Fibroblast of lung (primary cell): Measurements from ENCODE around the gene USH2A. TPM values are rescaled to one million over a fixed set of nuclear protein-coding genes. Genes with fewer than 3 reads are reported as not detected.
A peak's percentile ranks its signal among the peaks of the same experiment; 100 is the strongest.

Experiments used
- DNase-seq, 2 donors: peaks; one replicate each; pipeline versions ENCODE4 v3.0.0 to v3.0.0-alpha.2; 2010; ENCODE audit warnings: low read depth in 2 of 2
- H2AFZ ChIP-seq: 2 replicates; pipeline ENCODE4 v1.5.1; 2012; ENCODE audit warnings: low read length, control low read depth, inconsistent platforms
- H3K27ac ChIP-seq: 2 replicates; pipeline ENCODE4 v1.5.1; 2011; ENCODE audit warnings: low read length, control low read depth; ENCODE audit not compliant: insufficient read depth
- H3K27me3 ChIP-seq: 2 replicates; pipeline ENCODE4 v1.5.1; 2011; ENCODE audit warnings: mild to moderate bottlenecking, low read length; ENCODE audit not compliant: control insufficient read depth, insufficient read depth
- H3K36me3 ChIP-seq: 2 replicates; pipeline ENCODE4 v1.5.1; 2011; ENCODE audit warnings: low read length; ENCODE audit not compliant: control insufficient read depth, insufficient read depth
- H3K4me1 ChIP-seq: 2 replicates; pipeline ENCODE4 v1.5.1; 2011; ENCODE audit warnings: low read length; ENCODE audit not compliant: control insufficient read depth, insufficient read depth; ENCODE audit errors: extremely low read depth
- H3K4me2 ChIP-seq: 2 replicates; pipeline ENCODE4 v1.5.1; 2011; ENCODE audit warnings: low read length, control low read depth; ENCODE audit not compliant: insufficient read depth; ENCODE audit errors: extremely low read depth
- H3K4me3 ChIP-seq, 4 experiments: fragments of 200-600 bp in 1 of 4; sonication (generic) in 1 of 4; replicated peaks in 1 of 4; 2 replicates each; pipeline ENCODE4 v1.5.1; 2011 to 2016; ENCODE audit warnings: low read length in 4 of 4, low read depth in 3 of 4, mild to moderate bottlenecking in 3 of 4, control low read depth in 2 of 4, inconsistent platforms in 1 of 4, mixed read lengths in 1 of 4; ENCODE audit not compliant: insufficient read depth in 1 of 4; ENCODE audit errors: control extremely low read depth in 1 of 4
- H3K79me2 ChIP-seq: 2 replicates; pipeline ENCODE4 v1.5.1; 2012; ENCODE audit warnings: mild to moderate bottlenecking, low read length, inconsistent platforms; ENCODE audit not compliant: control insufficient read depth, insufficient read depth
- H3K9ac ChIP-seq: 2 replicates; pipeline ENCODE4 v1.5.1; 2011; ENCODE audit warnings: mild to moderate bottlenecking, low read length, control low read depth; ENCODE audit not compliant: insufficient read depth
- H3K9me3 ChIP-seq: 2 replicates; pipeline ENCODE4 v1.5.1; 2012; ENCODE audit warnings: low read depth, low read length; ENCODE audit not compliant: control insufficient read depth, insufficient read depth
- H4K20me1 ChIP-seq: 2 replicates; pipeline ENCODE4 v1.5.1; 2011; ENCODE audit warnings: low read length; ENCODE audit not compliant: control insufficient read depth, insufficient read depth; ENCODE audit errors: extremely low read depth
- CTCF ChIP-seq, 2 donors: IDR thresholded peaks in 1 of 2; conservative IDR thresholded peaks in 1 of 2; 1 replicate in 1 of 2; 2 replicates in 1 of 2; pipeline ENCODE4 v1.5.1; 2011 to 2012; ENCODE audit warnings: low read length in 2 of 2, control low read depth in 1 of 2, inconsistent platforms in 1 of 2, low read depth in 1 of 2, mild to moderate bottlenecking in 1 of 2
- EZH2 ChIP-seq: IDR thresholded peaks from 2 replicates; pipeline ENCODE4 v1.5.1; 2012; ENCODE audit warnings: low read length, control low read depth, mild to moderate bottlenecking; ENCODE audit errors: missing control alignments
- polyA plus RNA-seq, 2 donors: library from polyadenylated mRNA; depleted of rRNA in 1 of 2; stranded (reverse) in 1 of 2; unstranded in 1 of 2; fragments of >200 nt; gene quantifications; 2 replicates each; pipeline ENCODE4 v1.2.1, GENCODE V29; 2011 to 2012; ENCODE audit warnings: missing spikeins in 1 of 2
- total RNA-seq: library from RNA; depleted of rRNA; stranded (reverse); fragments of >200 nt; gene quantifications from 2 replicates; pipeline ENCODE4 v1.2.1, GENCODE V29; 2014

The USH2A gene
- total and polyA plus RNA-seq, 2 donors (not counting 1 experiment from before 2014, with no cell fraction given) = under 0.01 to 0.01 TPM

- Histone ChIP-seq H3K27ac (no peak overlapping the region), H2AFZ (no peak overlapping the region), H4K20me1 (no peaks in the 10 kb centered on the region), H3K9ac (no peak overlapping the region), H3K9me3 (no peaks in the 10 kb centered on the region), H3K27me3 (no peaks in the 10 kb centered on the region), H3K79me2 (no peaks in the 10 kb centered on the region), H3K4me3 (no peak overlapping the region), H3K36me3 (no peaks in the 10 kb centered on the region), H3K4me2 (no peak overlapping the region), H3K4me1 (peaks cover 3% of the 10 kb centered on the region)
- peak in 1 of 2 donors; percentile 3 for DNase-seq
- TF ChIP-seq EZH2 (no peak), CTCF (conservative IDR thresholded peaks at IDR 0.05 in 1 of 2, IDR thresholded peaks at IDR 0.05 in 1 of 2; ENCODE audit: low read depth in 1 of 2, low read length in 2 of 2) (no peak)
These were observed 704.5 kb downstream of the USH2A start for GRCh38 chr1:215718575-215719287.

GRCh38 chr1:215717677-215718426 is 705.4 kb downstream of the USH2A start:
- no peak overlapping the region for H3K4me3 ChIP-seq
- H2AFZ ChIP-seq = no peak overlapping the region
- no peaks in the 10 kb centered on the region for H3K9me3 ChIP-seq
- H3K4me1 ChIP-seq = peaks cover 3% of the 10 kb centered on the region
- no peaks in the 10 kb centered on the region for H3K27me3 ChIP-seq
- no peak overlapping the region for H3K4me2 ChIP-seq
- no peak overlapping the region for H3K27ac ChIP-seq
- TF ChIP-seq EZH2 = no peak
- no peak for TF ChIP-seq CTCF (conservative IDR thresholded peaks at IDR 0.05 in 1 of 2, IDR thresholded peaks at IDR 0.05 in 1 of 2; ENCODE audit: low read depth in 1 of 2, low read length in 2 of 2)
- no peak for DNase-seq
- no peaks in the 10 kb centered on the region for H3K79me2 ChIP-seq
- H3K9ac ChIP-seq = no peak overlapping the region
- H3K36me3 ChIP-seq = no peaks in the 10 kb centered on the region
- H4K20me1 ChIP-seq = no peaks in the 10 kb centered on the region

DNA sequence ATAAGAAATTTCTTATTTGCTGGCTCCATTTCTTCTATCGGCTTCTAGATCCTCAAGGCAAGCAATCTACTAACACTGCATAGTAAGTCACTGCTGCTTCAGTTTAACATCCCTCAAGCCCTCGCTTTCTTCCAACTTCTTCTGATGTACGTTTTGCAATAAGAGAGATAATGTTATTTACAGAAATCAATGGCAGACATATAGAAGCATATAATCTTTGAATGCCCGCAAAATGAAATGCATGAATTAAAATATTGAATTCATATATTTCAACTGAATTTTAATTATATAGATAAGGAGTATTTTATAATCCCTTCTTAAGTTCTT is 712.4 kb downstream of the USH2A start:
- Histone ChIP-seq H4K20me1 (no peaks in the 10 kb centered on the region), H3K9ac (no peak overlapping the region), H3K79me2 (no peaks in the 10 kb centered on the region), H3K9me3 (no peaks in the 10 kb centered on the region), H3K36me3 (no peaks in the 10 kb centered on the region), H3K27ac (no peak overlapping the region), H3K4me3 (no peak overlapping the region), H3K4me2 (no peak overlapping the region), H2AFZ (no peak overlapping the region), H3K27me3 (no peaks in the 10 kb centered on the region), H3K4me1 (no peaks in the 10 kb centered on the region)
- DNase-seq = no peak
- TF ChIP-seq EZH2 (no peak), CTCF (conservative IDR thresholded peaks at IDR 0.05 in 1 of 2, IDR thresholded peaks at IDR 0.05 in 1 of 2; ENCODE audit: low read depth in 1 of 2, low read length in 2 of 2) (no peak)
